ENCODE measurements around the gene BANP. TPM values are rescaled to one million over a fixed set of nuclear protein-coding genes. Genes with fewer than 3 reads are reported as not detected.
"Not testable (repeated sequence)": the region's sequence is repeated elsewhere in the genome, so short reads cannot be mapped to it uniquely, and the experiment has no call there.

BANP gene
- total RNA-seq (10 to 100 TPM; 11.9 to 20.7 (median 14.3) TPM), polyA plus RNA-seq (1 to 10 TPM; 7.2 to 9.2 TPM)
- long read RNA-seq, donor 1, partial matches to known transcripts = 2 of 23 reads
- long read RNA-seq, donor 1, other reads (novel, unspliced or antisense) = 18 of 23 reads
- long read RNA-seq, donor 2, transcript BANP-202 (12 exons, 2,164 nt) = major isoform, 5 of 63 reads
- long read RNA-seq, donor 2, partial matches to known transcripts = 5 of 63 reads
- long read RNA-seq, donor 2, other reads (novel, unspliced or antisense) = 47 of 63 reads
- long read RNA-seq, donor 3, partial matches to known transcripts = 0 of 30 reads
- long read RNA-seq, donor 3, other reads (novel, unspliced or antisense) = 25 of 30 reads

DNA sequence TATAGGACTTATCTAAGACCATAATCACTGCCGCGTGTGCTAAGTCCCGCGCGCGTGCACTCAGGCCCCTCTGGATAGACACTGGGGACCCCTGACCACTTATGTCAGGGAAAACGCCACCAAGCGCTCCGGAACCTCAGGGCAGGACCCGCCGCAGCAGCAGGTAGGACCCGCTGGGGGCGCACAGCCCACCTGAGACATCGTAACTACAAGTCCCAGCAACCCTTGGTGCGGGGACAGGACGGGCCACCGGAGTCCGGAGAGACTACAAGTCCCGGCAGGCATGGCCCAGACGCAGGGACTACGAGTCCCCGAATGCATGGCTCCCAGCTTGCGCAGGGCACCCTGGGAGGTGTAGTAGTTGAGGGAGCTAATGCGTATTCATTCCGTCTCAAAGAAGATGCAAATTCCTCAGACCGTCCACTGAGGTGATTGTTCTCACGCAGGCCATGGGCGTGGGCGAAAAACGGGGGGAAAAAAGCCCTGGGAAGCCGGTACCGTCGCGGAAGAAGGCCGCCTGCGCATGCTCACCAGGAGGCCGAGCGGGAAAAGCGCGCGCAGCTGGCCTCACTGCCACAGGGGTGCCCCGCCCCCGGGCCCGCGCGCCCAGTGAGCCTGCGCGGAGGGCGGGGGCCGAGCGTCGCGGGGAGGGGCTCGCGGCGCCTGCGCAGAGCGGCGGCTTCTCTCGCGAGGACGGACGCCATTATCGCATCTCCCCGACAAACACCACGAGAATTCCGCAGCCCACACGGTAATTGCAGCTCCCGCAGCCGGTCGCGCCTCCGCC, at the start of gene BANP:
Gene BANP (plus strand): TSS at position 670 of the 787 bp plus-strand sequence. CDS start 23,682 bp downstream, outside the sequence.
- intact Hi-C loops (cut with DNase I) = loop anchor here in 1 of 10 donors (10.0 kb wide), 1 partner anchor 584 kb away; no protein-coding TSS in a partner anchor
- ATAC-seq (peak; percentile 96 to 98 (median 97)), DNase-seq (peak; percentile 98 to 100 (median 98))

DNA sequence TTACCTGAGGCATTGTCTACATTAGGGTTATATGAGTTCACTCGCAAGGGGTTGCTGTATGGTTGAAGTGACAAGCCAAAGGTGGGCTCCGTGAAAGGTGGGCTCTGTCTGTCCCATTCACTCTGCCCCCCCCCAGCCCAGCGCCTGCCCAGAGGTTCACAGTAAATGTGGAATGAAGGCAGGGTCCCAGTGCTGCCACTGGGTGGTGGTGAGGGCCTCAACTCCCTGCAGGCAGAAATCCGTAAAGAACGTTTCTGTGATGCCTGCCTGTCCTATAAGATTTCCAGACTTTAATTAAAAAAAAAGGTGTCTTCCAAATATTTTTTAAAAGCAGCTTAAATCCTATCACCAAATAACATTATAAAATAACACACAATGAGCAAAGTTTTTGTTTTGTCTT, 46.3 kb upstream of the BANP start:
- not testable (repeated sequence) for H3K4me3 ChIP-seq, H3K27ac ChIP-seq, ATAC-seq, H3K4me1 ChIP-seq, H3K36me3 ChIP-seq, DNase-seq, H3K27me3 ChIP-seq, H3K9me3 ChIP-seq
- intact Hi-C loops (cut with DNase I) = loop anchor here in 6 of 10 donors (5.0 to 10.0 kb wide), 6 partner anchors 33 to 130 kb away; no protein-coding TSS in a partner anchor
- WGBS, 4 donors = 70 to 79% (median 76%) methylated on average over 3 to 5 of the region's 5 CpGs

More for the DNA sequence above, at the start of gene BANP:
- TF ChIP-seq, protein P1, sequence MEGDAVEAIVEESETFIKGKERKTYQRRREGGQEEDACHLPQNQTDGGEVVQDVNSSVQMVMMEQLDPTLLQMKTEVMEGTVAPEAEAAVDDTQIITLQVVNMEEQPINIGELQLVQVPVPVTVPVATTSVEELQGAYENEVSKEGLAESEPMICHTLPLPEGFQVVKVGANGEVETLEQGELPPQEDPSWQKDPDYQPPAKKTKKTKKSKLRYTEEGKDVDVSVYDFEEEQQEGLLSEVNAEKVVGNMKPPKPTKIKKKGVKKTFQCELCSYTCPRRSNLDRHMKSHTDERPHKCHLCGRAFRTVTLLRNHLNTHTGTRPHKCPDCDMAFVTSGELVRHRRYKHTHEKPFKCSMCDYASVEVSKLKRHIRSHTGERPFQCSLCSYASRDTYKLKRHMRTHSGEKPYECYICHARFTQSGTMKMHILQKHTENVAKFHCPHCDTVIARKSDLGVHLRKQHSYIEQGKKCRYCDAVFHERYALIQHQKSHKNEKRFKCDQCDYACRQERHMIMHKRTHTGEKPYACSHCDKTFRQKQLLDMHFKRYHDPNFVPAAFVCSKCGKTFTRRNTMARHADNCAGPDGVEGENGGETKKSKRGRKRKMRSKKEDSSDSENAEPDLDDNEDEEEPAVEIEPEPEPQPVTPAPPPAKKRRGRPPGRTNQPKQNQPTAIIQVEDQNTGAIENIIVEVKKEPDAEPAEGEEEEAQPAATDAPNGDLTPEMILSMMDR (IDR thresholded peaks at IDR 0.05) = peak in 11 of 12 donors; percentile 22 to 60 (median 49)
- peak in 1 of 2 donors; percentile 73 for TF ChIP-seq POLR2A (IDR thresholded peaks at IDR 0.05)
- H3K36me3 ChIP-seq = peaks cover 0 to 9% (median 0%) of the 10 kb centered on the region in 9 donors
- H3K4me3 ChIP-seq = peak within 1 kb of the TSS; percentile 76 to 99 (median 95)
- no peaks in the 10 kb centered on the region for H3K27me3 ChIP-seq
- no peaks in the 10 kb centered on the region for H3K9me3 ChIP-seq
- H3K4me1 ChIP-seq = peaks cover 0 to 62% (median 25%) of the 10 kb centered on the region in 12 donors
- peak within 1 kb of the TSS; percentile 92 to 99 (median 96) for H3K27ac ChIP-seq
- 0 to 2% (median 1%) methylated on average over 26 to 73 of the region's 73 CpGs for WGBS, 4 donors

DNA sequence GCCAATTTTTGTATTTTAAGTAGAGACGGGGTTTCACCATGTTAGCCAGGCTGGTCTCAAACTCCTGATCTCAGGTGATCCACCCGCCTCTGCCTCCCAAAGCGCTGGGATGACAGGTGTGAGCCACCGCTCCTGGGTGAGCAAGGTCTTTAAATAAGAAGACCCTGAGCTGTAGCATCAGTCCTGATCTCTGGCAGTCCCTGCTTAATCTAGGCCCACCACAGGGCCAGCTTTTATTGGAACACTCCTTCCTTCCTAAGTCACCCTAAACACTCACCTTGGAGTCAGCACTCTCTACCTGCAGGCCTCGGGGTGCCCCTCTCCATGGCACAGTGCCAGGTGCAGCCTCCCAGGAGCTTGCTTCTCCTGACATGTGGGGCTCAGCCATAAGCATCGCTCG, 45.7 kb upstream of the BANP start:
- not testable (repeated sequence) for ATAC-seq, H3K4me1 ChIP-seq, H3K4me3 ChIP-seq, H3K27ac ChIP-seq, DNase-seq, H3K9me3 ChIP-seq, H3K36me3 ChIP-seq, H3K27me3 ChIP-seq
- WGBS, 4 donors = 91 to 96% (median 92%) methylated on average over 7 of the region's 7 CpGs
- intact Hi-C loops (cut with DNase I) = loop anchor here in 6 of 10 donors (5.0 to 10.0 kb wide), 6 partner anchors 33 to 131 kb away; no protein-coding TSS in a partner anchor

- intact Hi-C loops (cut with DNase I) = loop anchor here in 6 of 10 donors (2.0 to 10.0 kb wide), 7 partner anchors 36 to 133 kb away; no protein-coding TSS in a partner anchor
Observed at GRCh38 chr16:87908101-87908500, 43.1 kb upstream of the BANP start.

GRCh38 chr16:87909203-87909935, 41.9 kb upstream of the BANP start:
- WGBS, 4 donors = 30 to 45% (median 34%) methylated on average over 28 to 36 of the region's 36 CpGs
- not testable (repeated sequence) for H3K36me3 ChIP-seq, H3K27ac ChIP-seq, H3K27me3 ChIP-seq, H3K4me3 ChIP-seq, H3K9me3 ChIP-seq
- peak in 3 of 4 donors; percentile 17 to 36 (median 19) for ATAC-seq
- TF ChIP-seq, protein P1 (IDR thresholded peaks at IDR 0.05) = peak; percentile 75 to 92 (median 86)
- intact Hi-C loops (cut with DNase I) = loop anchor here in 6 of 10 donors (1.0 to 10.0 kb wide), 9 partner anchors 37 to 135 kb away; no protein-coding TSS in a partner anchor
- peak; percentile 59 to 85 (median 72) for DNase-seq
- peaks cover 0 to 19% (median 8%) of the 10 kb centered on the region in 12 donors for H3K4me1 ChIP-seq

More at GRCh38 chr16:87908101-87908500, 43.1 kb upstream of the BANP start:
- peaks cover 0 to 19% (median 8%) of the 10 kb centered on the region in 12 donors for H3K4me1 ChIP-seq
- DNase-seq, H3K36me3 ChIP-seq, H3K27ac ChIP-seq, H3K9me3 ChIP-seq, H3K4me3 ChIP-seq, ATAC-seq, H3K27me3 ChIP-seq: not testable (repeated sequence)
- 81 to 90% (median 87%) methylated on average over 11 of the region's 11 CpGs for WGBS, 4 donors

DNA sequence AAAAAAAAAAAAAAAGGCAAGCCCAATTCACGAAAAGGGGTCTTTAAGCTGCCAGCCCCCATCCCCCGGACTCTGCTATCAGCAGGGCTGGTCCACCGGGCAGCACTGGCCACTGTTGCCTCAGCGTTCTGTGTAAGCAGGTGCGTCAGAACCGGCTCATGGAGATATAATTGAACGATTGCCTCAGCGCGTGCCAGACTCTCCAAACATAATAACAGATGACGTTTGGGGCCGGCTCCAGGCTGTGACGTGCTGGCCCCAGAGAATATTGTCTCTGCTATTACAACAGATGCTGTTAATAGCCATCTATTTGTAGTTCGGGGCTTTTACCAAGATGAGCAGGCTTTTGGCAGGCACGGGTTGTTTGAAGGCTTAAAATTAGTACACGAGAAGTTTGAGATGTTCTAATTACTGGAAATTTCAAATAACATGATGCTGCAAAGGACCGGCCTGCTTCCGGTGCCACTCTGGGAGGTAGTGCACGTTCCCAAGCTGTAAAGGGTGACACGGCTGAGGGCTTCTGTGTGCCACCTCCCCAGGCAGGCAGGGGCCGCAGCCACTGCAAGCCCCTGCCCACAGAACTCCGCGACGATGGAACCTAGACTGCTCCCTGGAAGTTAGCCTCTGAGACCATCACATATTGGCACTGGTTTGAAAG, 40.0 kb upstream of the BANP start:
- H3K27me3 ChIP-seq; H3K36me3 ChIP-seq; H3K9me3 ChIP-seq; intact Hi-C loops (cut with DNase I): not testable (repeated sequence)
- ATAC-seq = peak; percentile 93 to 96 (median 94)
- peak; percentile 84 to 94 (median 90) for DNase-seq
- WGBS, 4 donors = 23 to 43% (median 29%) methylated on average over 21 to 23 of the region's 23 CpGs
- Histone ChIP-seq H3K4me1 (peaks cover 0 to 19% (median 8%) of the 10 kb centered on the region in 12 donors), H3K27ac (peak overlapping the region in 10 of 12 donors; percentile 37 to 89 (median 81)), H3K4me3 (peak overlapping the region in 1 of 12 donors; percentile 15)

- intact Hi-C loops (cut with DNase I); H3K9me3 ChIP-seq; H3K36me3 ChIP-seq; H3K4me3 ChIP-seq; DNase-seq; H3K27me3 ChIP-seq; ATAC-seq; H3K27ac ChIP-seq: not testable (repeated sequence)
- WGBS, 4 donors = 78 to 85% (median 82%) methylated on average over 18 of the region's 18 CpGs
- H3K4me1 ChIP-seq = peaks cover 0 to 19% (median 8%) of the 10 kb centered on the region in 12 donors
Observed at GRCh38 chr16:87912691-87913090, 38.5 kb upstream of the BANP start.

Measured in heart left ventricle (tissue), 16 donors.